NCI-H2171 (cell line): Measurements from ENCODE around the gene CHD5.
"Not testable (repeated sequence)": the region's sequence is repeated elsewhere in the genome, so short reads cannot be mapped to it uniquely, and the experiment has no call there.

ENCODE experiments used
- DNase-seq: peaks from one replicate; lab custom pipeline; 2025; lab: John Stamatoyannopoulos, UW

CHD5 gene

GRCh38 chr1:6180268-6180706, at the start of gene CHD5:
Gene CHD5 (minus strand): TSS chr1:6180321. CDS start chr1:6180023, 298 bp downstream.
- peak; percentile 35 for DNase-seq

GRCh38 chr1:6225651-6226050, 45.5 kb upstream of the CHD5 start:
- DNase-seq: no peak

GRCh38 chr1:6224718-6225117, 44.6 kb upstream of the CHD5 start:
- DNase-seq: no peak

- no peak for DNase-seq
Observed at GRCh38 chr1:6223617-6224016, 43.5 kb upstream of the CHD5 start.

- no peak for DNase-seq
Observed at GRCh38 chr1:6222636-6223035, 42.5 kb upstream of the CHD5 start.

- DNase-seq: no peak
Observed at GRCh38 chr1:6221210-6221784, 41.2 kb upstream of the CHD5 start.

GRCh38 chr1:6220236-6220635, 40.1 kb upstream of the CHD5 start:
- no peak for DNase-seq

- not testable (repeated sequence) for DNase-seq
Observed at GRCh38 chr1:6219641-6220040, 39.5 kb upstream of the CHD5 start.

GRCh38 chr1:6218375-6219164, 38.4 kb upstream of the CHD5 start:
- no peak for DNase-seq

- DNase-seq: no peak
Observed at GRCh38 chr1:6212193-6212959, 32.3 kb upstream of the CHD5 start.

- DNase-seq: no peak
Observed at GRCh38 chr1:6211731-6212130, 31.6 kb upstream of the CHD5 start.

- no peak for DNase-seq
Observed at GRCh38 chr1:6210591-6211355, 30.7 kb upstream of the CHD5 start.

- no peak for DNase-seq
Observed at GRCh38 chr1:6209661-6210580, 29.8 kb upstream of the CHD5 start.

- DNase-seq: no peak
Observed at GRCh38 chr1:6208723-6209660, 28.9 kb upstream of the CHD5 start.

- no peak for DNase-seq
Observed at GRCh38 chr1:6207921-6208320, 27.8 kb upstream of the CHD5 start.

GRCh38 chr1:6207075-6207885, 27.2 kb upstream of the CHD5 start:
- no peak for DNase-seq

GRCh38 chr1:6206520-6206855, 26.4 kb upstream of the CHD5 start:
- no peak for DNase-seq

GRCh38 chr1:6205849-6206519, 25.9 kb upstream of the CHD5 start, which contains the start of gene RNF207:
Gene RNF207 (plus strand): TSS chr1:6206119. CDS start chr1:6206536, 417 bp downstream.
- DNase-seq: no peak
